ENCODE measurements around the gene RAB3GAP1.
"Not testable (repeated sequence)": the region's sequence is repeated elsewhere in the genome, so short reads cannot be mapped to it uniquely, and the experiment has no call there.

The RAB3GAP1 gene

GRCh38 chr2:135055182-135055786 is 3.2 kb downstream of the RAB3GAP1 start:
- DNase-seq: no peak

GRCh38 chr2:135056790-135057189 is 4.7 kb downstream of the RAB3GAP1 start:
- no peak for DNase-seq

DNA sequence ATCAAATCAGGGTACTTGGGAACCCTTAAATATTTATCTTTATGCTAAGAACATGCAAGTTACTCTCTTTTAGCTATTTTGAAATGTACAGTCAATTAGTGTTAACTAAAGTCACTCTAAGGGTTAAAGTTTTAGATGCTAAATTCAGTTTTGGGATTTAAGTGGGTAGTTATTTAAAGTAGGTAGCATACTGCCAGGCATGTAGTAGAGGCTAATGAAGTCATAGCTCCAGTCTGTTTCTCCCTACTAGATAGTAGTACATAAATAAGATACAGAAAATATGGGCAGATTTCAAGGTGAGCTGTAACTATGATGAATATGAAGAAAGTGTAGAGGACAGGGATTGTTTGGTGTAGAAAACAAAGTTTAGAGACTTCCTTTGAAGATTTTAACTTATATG is 7.5 kb downstream of the RAB3GAP1 start:
- no peak for DNase-seq

- no peak for DNase-seq
Measured at GRCh38 chr2:135063210-135063609, 11.1 kb downstream of the RAB3GAP1 start.

DNA sequence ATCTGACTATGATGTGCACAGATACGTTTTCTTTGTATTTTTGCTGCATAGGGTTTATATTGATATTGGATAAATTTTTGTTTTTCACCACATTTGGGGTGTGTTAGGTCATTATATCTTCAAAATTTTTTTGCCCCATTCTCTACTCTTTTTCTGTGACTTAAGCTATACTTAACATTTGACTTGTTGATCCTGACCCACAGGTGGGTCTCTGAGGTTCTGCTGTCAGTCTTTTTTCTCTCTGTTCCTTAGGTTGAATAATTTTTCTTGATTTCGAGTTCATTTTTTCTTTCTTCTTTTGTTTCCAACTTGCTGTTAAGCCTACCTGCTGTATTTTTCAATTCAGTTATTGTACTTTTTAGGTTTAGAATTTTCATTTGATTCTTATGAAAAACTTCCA is 12.1 kb downstream of the RAB3GAP1 start:
- DNase-seq: no peak

GRCh38 chr2:135066710-135067109 is 14.6 kb downstream of the RAB3GAP1 start:
- DNase-seq: no peak

DNA sequence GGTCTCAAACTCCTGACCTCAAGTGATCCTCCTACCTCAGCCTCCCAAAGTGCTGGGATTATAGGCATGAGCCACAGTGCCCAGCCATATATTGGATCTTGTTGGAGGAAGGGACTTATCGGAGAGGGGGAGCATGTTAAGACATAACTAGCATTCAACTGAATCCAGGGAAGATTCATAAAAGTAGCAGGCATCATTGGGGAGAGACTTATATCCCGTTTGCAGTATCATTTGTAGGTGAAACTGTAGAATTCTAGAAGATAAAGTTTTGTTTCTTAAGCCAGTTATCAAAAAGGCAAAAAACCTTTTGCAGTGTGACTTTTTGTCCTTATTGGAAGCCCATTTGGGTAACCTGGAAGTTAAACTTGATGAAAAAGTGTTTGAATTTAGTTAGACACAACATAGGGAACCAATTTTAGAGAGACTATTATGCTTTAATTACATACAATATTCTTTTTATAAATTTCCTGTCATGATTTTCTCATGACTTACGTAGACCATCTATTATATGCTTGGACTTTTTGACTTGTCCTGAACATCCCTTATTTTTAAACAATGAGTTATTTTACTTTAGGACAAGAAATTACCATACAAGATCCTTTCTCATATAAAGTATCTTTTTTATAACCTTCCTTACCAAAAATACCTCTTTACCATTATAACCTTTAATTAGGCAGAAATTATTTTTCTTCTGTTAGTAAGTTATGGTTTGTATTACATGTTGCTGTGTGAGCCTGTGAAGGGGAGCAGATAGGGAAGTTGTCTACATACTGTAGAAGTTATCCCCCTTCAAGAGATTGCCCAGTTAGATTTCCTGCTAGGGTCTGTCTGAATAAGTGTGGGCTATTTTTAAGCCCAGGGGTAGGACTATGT is 20.3 kb downstream of the RAB3GAP1 start:
- DNase-seq: no peak

DNA sequence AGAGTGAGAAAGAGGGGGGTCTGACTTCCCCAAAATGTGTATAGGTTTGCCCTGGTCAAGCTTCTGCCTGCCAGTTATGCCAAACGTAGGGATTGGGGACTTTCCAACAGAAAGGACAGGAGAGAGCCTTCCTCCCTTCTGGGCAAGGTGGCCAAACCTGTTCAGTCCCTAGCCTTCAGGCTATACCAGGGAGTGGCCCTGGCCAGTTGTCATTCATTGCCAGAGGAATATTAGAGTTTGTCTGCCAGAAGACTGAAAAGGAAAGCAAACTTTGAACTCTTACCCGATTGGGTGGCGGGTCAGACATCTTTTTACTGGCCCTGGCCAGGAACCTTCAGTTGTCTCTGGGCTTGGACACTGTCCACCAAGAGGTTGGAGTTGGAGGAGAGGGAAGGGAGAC is 22.1 kb downstream of the RAB3GAP1 start:
- DNase-seq: no peak

DNA sequence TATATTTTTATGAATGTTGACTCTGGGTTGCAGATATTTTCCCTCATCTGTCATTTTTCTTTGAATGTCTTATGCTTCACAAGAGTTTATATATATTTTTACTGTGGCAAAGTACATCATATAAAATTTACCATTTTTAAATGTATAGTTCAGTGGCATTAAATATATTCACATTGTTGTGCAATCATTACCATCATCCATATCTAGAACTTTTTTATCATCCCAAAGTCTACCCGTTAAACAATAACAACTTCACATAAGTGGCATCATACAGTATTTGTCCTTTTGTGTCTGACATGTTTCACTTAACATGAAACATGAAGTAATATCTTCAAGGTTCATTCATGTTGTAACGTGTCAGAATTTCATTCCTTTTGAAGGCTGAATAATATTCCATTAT is 24.5 kb downstream of the RAB3GAP1 start:
- no peak for DNase-seq

- DNase-seq: no peak
Measured at GRCh38 chr2:135078417-135078816, 26.3 kb downstream of the RAB3GAP1 start.

GRCh38 chr2:135086222-135086621 is 34.1 kb downstream of the RAB3GAP1 start:
- no peak for DNase-seq

GRCh38 chr2:135089597-135089996 is 37.5 kb downstream of the RAB3GAP1 start:
- not testable (repeated sequence) for DNase-seq

GRCh38 chr2:135091681-135092080 is 39.6 kb downstream of the RAB3GAP1 start:
- no peak for DNase-seq

DNA sequence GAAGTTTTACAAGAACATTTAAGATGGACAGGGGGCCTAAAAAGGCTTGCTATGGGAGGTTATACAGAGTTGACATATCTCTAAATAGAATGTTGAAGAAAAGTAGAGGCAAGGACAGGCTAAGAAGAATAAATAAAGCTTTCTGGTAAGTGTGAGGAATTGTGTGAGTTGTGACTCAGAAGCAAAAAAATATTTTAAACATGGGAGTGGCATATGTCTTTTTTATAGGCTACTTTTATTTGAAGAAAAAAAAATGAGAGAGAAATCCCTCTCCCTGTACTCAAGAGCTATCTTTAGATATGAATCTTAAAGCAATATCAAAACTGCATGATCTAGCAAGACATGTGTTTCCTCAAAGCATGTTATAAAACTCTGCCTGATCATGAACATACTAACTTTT is 41.1 kb downstream of the RAB3GAP1 start:
- DNase-seq: no peak

DNA sequence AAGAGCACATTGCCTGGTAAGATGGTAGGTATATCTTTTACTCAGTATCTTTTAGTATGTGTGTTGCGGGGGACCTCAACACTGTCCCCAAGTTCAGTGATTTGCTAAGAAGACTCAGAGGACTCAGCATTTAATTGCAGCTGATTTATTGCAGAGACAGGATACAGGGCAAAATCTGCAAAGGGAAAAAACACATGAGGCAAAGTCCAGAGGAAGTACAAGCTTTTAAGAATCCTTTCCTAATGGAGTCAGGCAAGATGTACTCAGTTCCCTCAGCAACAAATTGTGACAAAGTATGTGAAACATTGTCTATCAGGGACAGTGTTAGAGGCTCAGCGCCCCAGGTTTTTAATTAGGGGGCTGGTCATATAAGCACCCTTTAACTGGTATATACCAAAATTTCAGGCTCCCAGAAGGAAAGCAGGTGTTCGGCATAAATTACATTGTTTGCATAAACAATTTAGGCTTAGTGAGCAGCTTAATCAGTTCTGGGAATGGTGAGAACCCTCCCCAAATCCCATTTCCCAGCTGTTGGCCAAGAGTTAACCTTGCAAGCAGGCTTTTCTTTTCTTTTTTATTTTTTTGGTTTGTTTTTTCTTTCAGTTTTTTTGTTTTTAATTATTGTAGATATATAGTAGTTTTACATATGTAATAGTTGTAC is 41.7 kb downstream of the RAB3GAP1 start:
- DNase-seq: no peak

GRCh38 chr2:135094508-135094907 is 42.4 kb downstream of the RAB3GAP1 start:
- no peak for DNase-seq

DNA sequence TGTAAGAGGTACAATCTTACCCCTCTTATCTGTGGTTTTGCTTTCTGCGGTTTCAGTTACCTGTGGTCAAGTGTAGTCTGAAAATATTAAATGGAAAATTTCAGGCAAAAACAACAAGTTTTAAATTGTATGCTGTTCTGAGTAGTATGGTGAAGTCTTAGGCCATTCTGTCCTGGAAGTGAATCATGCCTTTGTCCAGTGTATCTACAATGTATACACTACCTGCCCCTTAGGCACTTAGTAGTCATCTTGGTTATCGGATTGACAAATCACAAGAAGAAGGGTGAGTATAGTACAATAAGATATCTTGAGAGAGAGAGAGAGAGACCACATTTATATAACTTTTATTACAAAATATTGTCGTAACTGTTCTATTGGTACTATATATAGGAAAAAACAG is 43.5 kb downstream of the RAB3GAP1 start:
- no peak for DNase-seq

DNA sequence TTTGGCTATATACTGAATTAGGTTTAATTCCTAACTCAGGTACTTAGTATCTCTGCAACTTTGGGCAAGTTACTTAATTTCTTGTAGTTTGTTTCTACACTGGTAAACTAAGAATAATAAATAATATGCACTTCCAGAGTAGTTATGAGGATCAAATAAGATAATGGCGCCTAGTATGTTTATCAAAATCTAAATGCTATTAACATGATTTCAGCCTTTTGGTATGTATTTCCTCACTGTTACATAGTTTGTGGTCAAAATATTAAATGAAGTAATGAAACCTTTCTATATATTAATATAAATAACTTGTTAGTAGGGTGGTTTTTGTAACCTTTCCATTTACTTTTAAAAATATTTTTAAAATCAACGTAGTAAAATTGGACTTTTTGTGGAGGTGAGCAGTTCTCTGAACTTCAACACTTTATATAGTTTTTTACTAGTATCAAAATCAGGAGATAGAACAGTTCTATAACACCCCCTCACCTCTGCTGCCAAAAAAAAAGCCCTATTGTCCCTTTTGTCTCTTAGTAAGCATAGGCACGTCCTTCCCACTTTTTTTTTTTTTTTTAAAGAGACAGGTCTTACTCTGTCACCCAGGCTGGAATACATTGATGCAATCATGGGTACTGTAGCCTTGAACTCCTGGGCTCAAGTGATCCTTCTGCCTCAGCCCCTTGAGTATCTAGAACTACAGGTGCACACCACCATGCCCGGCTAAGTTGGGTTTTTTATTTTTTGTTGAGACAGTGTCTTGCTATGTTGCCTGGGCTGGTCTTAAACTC is 44.8 kb downstream of the RAB3GAP1 start:
- DNase-seq: no peak

DNA sequence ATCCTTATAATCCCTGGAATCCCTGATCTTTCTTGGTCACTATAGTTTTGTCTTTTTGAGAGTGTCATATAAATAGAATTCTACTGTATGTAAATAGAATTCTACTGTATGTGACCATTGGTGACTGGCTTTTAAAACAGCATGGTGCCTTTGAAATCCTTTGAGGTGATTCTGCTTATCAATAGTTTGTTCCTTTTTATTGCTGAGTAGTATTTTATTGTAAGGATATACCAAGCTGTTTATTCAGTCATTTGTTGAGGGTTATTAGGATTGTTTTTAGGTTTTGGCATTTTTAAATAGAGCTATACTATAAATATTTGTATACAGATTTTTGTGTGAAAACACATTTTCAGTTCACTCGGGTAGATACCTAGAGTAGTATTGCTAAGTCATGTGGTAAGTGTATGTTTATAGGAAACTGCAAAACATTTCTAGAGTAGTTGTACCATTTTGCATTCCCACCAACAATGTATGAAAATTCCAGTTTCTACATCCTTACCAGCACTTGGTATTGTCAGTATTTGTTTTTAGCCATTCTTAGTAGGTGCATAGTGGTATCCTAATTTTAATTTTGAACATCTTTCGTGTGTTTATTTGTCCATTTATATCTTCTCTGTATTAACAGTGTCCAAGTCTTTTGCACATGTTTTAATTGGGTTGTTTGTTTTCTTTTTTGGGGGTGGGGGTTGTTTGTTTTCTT is 45.6 kb downstream of the RAB3GAP1 start:
- no peak for DNase-seq

DNA sequence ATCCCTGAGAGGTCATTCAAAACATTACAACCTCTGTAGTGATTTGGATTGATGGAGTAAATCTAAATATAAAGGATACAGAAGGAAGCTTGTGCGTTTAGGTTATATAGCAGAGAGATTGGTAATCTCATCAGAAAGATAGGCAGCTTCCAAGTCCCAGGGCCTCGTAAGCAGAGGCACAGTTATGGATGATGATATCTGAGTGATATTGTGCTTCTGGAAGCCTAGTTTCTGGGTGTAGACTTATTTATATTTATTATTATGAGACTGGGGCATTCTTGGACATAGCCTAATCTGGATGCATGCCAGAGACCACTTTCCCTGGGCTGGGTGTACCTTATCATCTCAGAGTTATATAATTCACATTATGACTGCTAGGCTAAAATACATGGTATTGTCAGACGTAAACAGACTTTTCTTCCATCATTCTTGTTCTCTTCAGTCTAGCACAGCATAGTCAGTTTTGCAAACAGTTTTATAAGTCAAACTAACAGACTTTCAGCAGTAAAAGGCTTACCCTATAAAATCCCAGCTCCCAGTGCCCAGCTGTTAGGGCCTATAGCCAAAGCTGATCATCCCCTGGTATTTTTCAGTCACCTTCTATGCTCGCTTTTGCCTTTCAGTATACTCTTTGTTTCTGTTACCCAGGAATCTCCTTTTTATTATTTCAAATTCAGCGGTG is 47.9 kb downstream of the RAB3GAP1 start:
- no peak for DNase-seq

DNA sequence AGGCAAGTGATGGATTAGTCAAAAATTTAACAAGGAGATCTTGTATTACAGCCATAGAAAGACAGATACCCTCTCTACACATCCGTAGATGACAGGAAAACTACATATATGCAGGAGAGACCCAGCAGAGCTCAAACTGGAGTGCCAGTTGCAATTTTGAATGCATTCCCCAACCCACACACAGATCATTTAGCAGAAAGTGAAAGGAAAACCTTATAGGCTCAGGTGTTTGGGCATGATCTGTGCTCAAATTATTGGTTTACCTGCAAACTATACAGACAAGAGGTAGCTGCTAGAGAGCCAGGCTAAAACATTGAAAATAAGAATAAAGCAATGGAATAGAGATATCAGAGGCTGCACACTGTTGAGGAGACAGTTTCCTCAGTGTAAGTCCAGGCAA is 51.8 kb downstream of the RAB3GAP1 start:
- no peak for DNase-seq
